Activated B cell treated with CpG ODN at 0.5 μM for 24 hours (primary cell): ENCODE data around the gene FRYL. TPM values are rescaled to one million over a fixed set of nuclear protein-coding genes. Genes with fewer than 3 reads are reported as not detected.

Source experiments
- ATAC-seq: fragments of 200-7000 bp; cut with Tn5 transposase; one replicate; pipeline ENCODE4 v1.10.0; 2021; ENCODE audit warnings: low read depth, mild to moderate bottlenecking, moderate library complexity
- CTCF ChIA-PET: fragments of 350-600 bp; sonication (Branson Sonifier 250); formaldehyde crosslinking; loops from one replicate; lab custom pipeline; 2021; ENCODE audit warnings: antibody characterized with exemption; lab: Charles Lee
- POLR2A ChIA-PET: fragments of 350-600 bp; sonication (Branson Sonifier 250); formaldehyde crosslinking; loops from one replicate; lab custom pipeline; 2021; ENCODE audit warnings: antibody characterized with exemption; lab: Charles Lee
- DNase-seq: peaks from one replicate; pipeline ENCODE4 v3.0.0; 2022
- H3K27ac Mint-ChIP-seq: one replicate; pipeline ENCODE4 v1.8.0; 2020; ENCODE audit warnings: mixed read lengths
- H3K27me3 Mint-ChIP-seq: one replicate; pipeline ENCODE4 v1.8.0; 2021; ENCODE audit warnings: mixed read lengths
- H3K36me3 Mint-ChIP-seq: one replicate; pipeline ENCODE4 v1.8.0; 2021; ENCODE audit warnings: low read depth, mixed read lengths
- H3K4me1 Mint-ChIP-seq: one replicate; pipeline ENCODE4 v1.8.0; 2021; ENCODE audit warnings: mixed read lengths
- H3K4me3 Mint-ChIP-seq: one replicate; pipeline ENCODE4 v1.8.0; 2020; ENCODE audit warnings: mild to moderate bottlenecking, mixed read lengths
- H3K9me3 Mint-ChIP-seq: one replicate; pipeline ENCODE4 v1.8.0; 2020; ENCODE audit warnings: mixed read lengths
- intact Hi-C: fragments of 100-400 bp; cut with micrococcal nuclease; formaldehyde crosslinking; loops from one replicate; pipeline ENCODE4 v1.15.1; 2024
- total RNA-seq: library from RNA; stranded (reverse); gene quantifications from 2 replicates; pipeline ENCODE4 v1.2.3, GENCODE V29; 2022
- TF ChIP-seq, protein P1 (sequence below): fragments of 200-600 bp; IDR thresholded peaks from one replicate; pipeline ENCODE4 v1.8.0; 2022; ENCODE audit warnings: antibody characterized with exemption, mild to moderate bottlenecking

The FRYL gene
- total RNA-seq, 1 donor from 2014 or later, result 91.5 TPM

GRCh38 chr4:48670587-48670986 is 109.5 kb downstream of the FRYL start:
- Mint-ChIP-seq H3K36me3 (peaks cover 13% of the 10 kb centered on the region), H3K9me3 (no peaks in the 10 kb centered on the region), H3K27ac (no peak overlapping the region), H3K27me3 (no peaks in the 10 kb centered on the region), H3K4me1 (peaks cover 16% of the 10 kb centered on the region), H3K4me3 (no peak overlapping the region)
- ChIA-PET CTCF (no interaction called here), POLR2A (no interaction called here)
- no peak for ATAC-seq
- intact Hi-C loops, result no loop called here
- TF ChIP-seq, protein P1, sequence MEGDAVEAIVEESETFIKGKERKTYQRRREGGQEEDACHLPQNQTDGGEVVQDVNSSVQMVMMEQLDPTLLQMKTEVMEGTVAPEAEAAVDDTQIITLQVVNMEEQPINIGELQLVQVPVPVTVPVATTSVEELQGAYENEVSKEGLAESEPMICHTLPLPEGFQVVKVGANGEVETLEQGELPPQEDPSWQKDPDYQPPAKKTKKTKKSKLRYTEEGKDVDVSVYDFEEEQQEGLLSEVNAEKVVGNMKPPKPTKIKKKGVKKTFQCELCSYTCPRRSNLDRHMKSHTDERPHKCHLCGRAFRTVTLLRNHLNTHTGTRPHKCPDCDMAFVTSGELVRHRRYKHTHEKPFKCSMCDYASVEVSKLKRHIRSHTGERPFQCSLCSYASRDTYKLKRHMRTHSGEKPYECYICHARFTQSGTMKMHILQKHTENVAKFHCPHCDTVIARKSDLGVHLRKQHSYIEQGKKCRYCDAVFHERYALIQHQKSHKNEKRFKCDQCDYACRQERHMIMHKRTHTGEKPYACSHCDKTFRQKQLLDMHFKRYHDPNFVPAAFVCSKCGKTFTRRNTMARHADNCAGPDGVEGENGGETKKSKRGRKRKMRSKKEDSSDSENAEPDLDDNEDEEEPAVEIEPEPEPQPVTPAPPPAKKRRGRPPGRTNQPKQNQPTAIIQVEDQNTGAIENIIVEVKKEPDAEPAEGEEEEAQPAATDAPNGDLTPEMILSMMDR, result no peak
- DNase-seq, result no peak

DNA sequence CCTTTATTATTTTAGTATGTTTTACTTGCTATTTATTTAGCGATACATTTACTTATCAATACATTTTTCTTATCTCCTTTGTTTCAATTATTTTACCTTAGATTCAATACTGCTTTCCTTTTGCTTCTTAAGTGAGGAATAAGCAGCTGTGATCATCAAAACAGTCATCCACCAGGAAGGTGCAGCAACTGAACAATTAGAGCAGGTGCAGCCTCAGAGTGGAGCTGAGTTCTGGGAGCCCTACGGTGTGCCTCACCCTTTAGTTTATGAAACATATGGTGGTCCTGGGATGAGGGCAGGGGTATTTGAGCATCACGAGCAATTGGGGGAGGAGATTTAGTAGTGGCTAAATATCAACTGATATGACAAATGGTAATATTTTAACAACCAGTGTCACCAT is 111.0 kb downstream of the FRYL start:
- ChIA-PET CTCF (no interaction called here), POLR2A (interaction anchor here (0.6 kb wide), 1 partner anchor 110 kb away, joined by 3 read pairs; no protein-coding TSS in a partner anchor)
- intact Hi-C loops, result no loop called here
- Mint-ChIP-seq H3K9me3 (no peaks in the 10 kb centered on the region), H3K4me1 (peaks cover 18% of the 10 kb centered on the region), H3K4me3 (no peak overlapping the region), H3K27me3 (no peaks in the 10 kb centered on the region), H3K36me3 (peaks cover 12% of the 10 kb centered on the region), H3K27ac (no peak overlapping the region)
- ATAC-seq (no peak), DNase-seq (no peak)
- TF ChIP-seq, protein P1, result no peak

DNA sequence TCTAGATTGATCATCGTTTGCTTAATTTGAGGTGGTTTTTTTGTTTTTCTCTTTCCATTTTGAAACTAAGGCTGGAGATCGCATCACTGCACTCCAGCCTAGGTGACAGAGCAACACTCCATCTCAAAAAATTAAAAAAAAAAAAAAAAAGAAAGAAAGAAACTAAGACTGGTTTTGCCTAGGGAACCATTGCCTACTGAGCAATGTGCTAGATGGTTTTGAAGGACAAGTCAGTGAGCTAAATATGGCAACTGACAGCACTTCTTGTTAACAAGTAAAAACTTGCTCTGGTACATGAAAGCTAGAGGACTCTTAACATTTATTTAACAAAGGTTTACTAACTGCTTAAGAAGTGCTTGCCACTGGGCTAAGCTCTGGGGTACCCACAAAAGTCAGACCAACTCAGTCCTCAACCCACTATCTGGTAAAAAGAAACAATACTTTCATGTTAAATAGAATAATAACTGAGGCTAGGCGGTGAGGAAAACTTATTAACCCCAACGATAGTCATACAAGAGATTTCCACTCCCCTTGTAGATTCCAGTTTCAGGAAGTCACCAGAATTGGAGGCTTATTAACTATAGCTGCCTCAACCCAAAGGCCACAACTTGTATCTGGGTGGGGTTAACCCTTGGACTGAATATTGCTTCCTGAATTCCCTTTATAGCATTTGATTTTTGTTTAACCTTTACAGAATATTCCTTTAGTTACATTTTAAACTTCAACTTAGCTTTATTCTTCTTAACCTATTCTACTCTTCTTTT is 111.6 kb downstream of the FRYL start:
- no peak overlapping the region for H3K27ac Mint-ChIP-seq
- no peaks in the 10 kb centered on the region for H3K27me3 Mint-ChIP-seq
- H3K36me3 Mint-ChIP-seq, result peaks cover 15% of the 10 kb centered on the region
- ChIA-PET CTCF (no interaction called here), POLR2A (interaction anchor here (0.6 to 1.2 kb wide), 2 partner anchors 111 to 112 kb away, joined by 3 read pairs; no protein-coding TSS in a partner anchor)
- intact Hi-C loops, result no loop called here
- DNase-seq, result no peak
- H3K4me1 Mint-ChIP-seq, result peaks cover 18% of the 10 kb centered on the region
- TF ChIP-seq, protein P1, result no peak
- no peaks in the 10 kb centered on the region for H3K9me3 Mint-ChIP-seq
- no peak overlapping the region for H3K4me3 Mint-ChIP-seq
- no peak for ATAC-seq

DNA sequence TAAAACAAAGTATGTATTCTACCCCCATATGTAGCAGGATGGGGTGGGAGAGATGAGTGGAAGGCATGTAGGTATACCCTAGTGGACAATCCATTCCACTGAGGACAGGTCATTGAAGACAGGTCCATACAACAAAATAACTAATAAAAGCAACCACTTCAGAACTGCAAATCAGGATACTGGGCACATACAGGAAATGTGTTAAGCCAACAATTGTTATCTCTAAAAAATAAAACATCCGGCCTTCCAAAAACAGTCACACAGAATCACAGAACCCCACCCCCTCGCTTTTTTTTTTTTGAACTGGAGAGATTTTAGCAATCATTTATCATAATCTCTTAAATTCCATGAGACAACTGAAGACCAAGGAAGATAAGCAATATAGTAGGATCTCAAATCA is 112.9 kb downstream of the FRYL start:
- no peak for ATAC-seq
- H3K9me3 Mint-ChIP-seq, result no peaks in the 10 kb centered on the region
- no peak for DNase-seq
- no peak overlapping the region for H3K4me3 Mint-ChIP-seq
- no peaks in the 10 kb centered on the region for H3K27me3 Mint-ChIP-seq
- POLR2A ChIA-PET, result no interaction called here
- TF ChIP-seq, protein P1, result no peak
- no peak overlapping the region for H3K27ac Mint-ChIP-seq
- intact Hi-C loops, result no loop called here
- H3K4me1 Mint-ChIP-seq, result peaks cover 12% of the 10 kb centered on the region
- CTCF ChIA-PET, result no interaction called here
- peaks cover 19% of the 10 kb centered on the region for H3K36me3 Mint-ChIP-seq

DNA sequence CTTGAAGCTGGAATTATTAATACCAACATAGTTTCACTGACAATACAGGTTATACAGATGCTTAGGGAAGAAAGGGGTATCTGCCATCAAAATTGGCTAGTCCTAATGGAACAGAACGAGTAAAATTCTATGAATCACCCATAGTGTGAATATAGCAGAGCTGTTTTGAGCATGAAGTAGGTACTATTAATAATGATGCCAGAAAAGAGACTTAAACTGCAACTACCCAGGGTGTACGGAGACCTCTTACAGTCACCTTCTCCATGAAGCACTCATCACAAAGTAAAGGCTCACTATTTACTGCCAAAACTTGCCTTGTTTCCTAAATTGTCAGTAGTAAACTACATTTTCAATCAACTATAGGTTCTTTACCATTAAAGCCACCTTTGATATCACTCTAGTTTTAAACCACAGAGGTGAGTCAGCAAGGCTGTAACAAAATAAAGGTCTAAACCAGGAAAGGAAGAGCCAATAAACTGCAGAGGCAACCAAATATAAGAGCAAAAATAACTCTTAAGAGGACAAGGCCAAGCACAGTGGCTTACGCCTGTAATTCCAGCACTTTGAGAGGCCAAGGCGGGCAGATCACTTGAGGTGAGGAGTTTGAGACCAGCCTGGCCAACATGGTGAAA is 114.4 kb downstream of the FRYL start:
- CTCF ChIA-PET, result no interaction called here
- POLR2A ChIA-PET, result interaction anchor here (0.9 kb wide), 1 partner anchor 165 kb away, joined by 3 read pairs; the partner anchor contains the start of gene OCIAD1
- no peak overlapping the region for H3K4me3 Mint-ChIP-seq
- TF ChIP-seq, protein P1, result no peak
- H3K36me3 Mint-ChIP-seq, result peaks cover 19% of the 10 kb centered on the region
- no peaks in the 10 kb centered on the region for H3K9me3 Mint-ChIP-seq
- DNase-seq (no peak), ATAC-seq (no peak)
- intact Hi-C loops, result no loop called here
- no peaks in the 10 kb centered on the region for H3K27me3 Mint-ChIP-seq
- no peak overlapping the region for H3K27ac Mint-ChIP-seq
- peaks cover 14% of the 10 kb centered on the region for H3K4me1 Mint-ChIP-seq
